HG03064 (cell line): ENCODE data around the gene HSPB6.
"Not testable (repeated sequence)": the region's sequence is repeated elsewhere in the genome, so short reads cannot be mapped to it uniquely, and the experiment has no call there.

Experiments
- ATAC-seq: cut with Tn5 transposase; IDR thresholded peaks from one replicate; pipeline ENCODE4 v1.9.1; 2021; ENCODE audit warnings: low read depth; ENCODE audit not compliant: unreplicated experiment

HSPB6 gene, protein sequence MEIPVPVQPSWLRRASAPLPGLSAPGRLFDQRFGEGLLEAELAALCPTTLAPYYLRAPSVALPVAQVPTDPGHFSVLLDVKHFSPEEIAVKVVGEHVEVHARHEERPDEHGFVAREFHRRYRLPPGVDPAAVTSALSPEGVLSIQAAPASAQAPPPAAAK

DNA sequence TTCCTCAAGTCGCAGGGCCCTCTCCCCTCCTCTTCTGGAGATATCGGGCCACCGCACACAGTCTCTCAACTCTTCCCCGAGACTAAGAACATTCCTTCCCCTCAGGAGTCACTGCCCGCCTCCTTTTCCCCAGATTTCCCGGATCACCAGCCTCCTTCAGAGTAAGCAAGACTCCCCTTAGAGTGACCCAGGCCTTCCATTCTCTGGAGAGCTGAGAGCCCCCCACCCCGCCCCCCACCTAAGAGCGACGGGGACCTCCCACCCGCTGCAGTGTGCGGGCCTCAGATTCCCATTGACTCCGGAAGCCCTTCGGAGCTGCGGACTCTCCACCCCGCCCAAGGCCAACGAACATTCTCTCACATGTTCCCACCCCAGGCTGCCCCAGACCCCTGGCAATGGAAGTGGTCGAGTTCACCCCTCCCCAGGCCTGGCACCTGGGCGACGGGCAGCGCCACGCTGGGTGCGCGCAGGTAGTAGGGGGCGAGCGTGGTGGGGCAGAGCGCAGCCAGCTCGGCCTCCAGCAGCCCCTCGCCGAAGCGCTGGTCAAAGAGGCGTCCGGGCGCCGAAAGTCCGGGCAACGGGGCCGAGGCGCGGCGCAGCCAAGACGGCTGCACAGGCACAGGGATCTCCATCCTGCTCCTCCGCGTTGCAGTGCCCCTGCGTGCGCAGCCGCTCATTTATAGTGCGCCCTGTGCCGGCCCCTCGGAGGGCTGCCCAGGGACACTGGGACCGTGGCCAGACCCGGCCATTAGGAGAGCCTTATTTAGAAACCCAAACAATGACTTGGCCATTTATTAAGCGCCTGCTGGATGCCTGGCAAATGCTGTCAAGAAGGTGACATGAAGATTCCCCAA, at the start of gene HSPB6:
HSPB6 (minus strand) TSS at position 653 of the 854 bp plus-strand sequence; CDS start at position 632, 21 bp downstream.
- ATAC-seq = no peak

GRCh38 chr19:35806597-35806996, 49.8 kb upstream of the HSPB6 start:
- ATAC-seq = no peak

DNA sequence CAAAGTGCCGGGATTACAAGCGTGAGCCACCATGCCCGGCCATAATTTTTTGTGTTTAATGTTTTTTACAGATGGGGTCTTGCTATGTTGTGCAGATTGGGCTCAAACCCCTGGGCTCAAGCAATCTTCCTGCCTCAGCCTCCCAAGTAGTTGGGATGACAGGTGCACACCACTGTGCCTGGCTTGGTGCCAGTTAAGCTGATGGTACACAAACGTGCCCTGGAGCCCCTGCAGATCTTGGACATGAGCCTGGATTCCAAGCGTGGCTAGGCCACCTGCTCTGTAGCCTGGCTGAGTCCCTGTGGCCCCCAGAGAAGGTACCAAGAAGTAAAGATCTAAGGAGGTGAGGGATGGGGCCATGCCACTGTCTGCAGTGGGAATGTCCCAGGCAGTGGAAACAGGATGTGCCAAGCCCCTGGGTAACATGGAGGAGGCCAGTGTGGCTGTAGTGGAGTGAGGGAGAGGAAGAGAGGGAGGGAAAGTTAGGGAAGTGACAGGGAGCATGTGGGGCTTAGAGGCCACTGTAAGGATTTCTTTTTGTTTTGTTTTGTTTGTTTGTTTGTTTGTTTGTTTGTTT, 48.8 kb upstream of the HSPB6 start:
- ATAC-seq = no peak

DNA sequence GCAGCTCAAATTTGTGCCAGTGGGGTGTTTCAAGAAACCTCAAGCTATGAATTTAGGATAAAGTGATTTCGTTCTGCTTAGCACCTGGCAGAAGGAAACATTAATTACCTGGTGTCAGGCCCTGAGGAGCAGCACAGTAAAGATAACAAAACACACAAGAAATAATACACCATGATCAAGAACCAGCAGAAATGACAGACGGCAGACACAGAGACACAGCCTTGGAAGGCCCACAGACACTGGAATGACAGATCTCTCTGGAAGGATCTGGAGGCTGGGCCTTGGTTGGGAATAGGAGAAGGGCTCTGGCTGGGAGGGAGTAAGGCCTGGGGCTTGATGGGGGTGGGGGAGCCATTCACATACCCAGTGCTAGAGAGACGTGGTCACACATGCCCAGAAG, 45.0 kb upstream of the HSPB6 start:
- ATAC-seq = no peak

GRCh38 chr19:35797663-35798062, 40.8 kb upstream of the HSPB6 start:
- no peak for ATAC-seq

DNA sequence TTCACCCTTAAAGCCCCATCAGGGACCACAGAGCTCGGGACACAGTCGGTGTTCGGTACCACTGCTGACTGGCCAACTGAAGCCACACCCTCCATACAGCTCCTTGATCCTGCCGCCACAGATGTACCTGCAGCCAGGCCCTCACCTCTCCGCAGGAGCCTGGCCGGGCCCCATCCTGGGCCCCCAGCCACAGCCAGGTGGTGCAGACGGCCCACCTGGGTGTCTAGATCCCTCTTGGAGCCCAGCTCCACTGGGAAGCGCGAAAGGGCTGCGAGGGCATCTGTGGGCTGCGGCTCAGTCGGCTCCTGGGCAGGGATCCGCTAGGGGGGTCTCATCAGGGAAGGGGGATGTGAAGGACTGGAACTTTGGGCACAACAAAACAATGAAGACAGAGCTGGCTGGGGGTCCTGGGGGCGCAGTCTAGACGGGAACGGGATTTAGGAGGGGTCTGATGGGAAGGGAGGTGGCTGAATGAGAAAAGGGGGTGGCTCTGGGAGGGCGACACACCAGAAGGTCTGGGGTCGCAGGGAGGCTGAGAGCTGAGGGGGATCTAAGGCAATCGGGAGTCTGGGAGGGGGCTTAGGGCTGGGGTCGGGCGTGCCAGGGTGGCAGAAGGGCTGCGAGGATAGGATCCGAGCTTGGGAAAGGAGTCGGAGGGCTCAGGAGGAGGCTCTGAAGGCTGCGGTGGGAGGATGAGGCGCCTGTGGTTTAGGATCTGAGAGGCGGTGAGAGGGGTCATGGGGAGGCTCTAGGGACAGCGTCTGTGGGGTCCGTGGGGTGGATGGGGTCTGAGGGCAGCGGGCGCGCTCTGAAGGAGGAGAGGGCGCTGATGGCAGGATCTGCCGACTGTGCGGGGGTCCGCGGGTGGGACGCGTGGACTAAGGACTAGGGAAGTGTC, 40.1 kb upstream of the HSPB6 start:
- ATAC-seq = no peak

GRCh38 chr19:35795564-35795963, 38.7 kb upstream of the HSPB6 start:
- ATAC-seq = not testable (repeated sequence)

GRCh38 chr19:35793381-35794165, 36.7 kb upstream of the HSPB6 start:
- no peak for ATAC-seq

- ATAC-seq = no peak
These were observed 36.1 kb upstream of the HSPB6 start for GRCh38 chr19:35792888-35793287.

GRCh38 chr19:35792312-35792711, 35.5 kb upstream of the HSPB6 start:
- ATAC-seq = no peak

DNA sequence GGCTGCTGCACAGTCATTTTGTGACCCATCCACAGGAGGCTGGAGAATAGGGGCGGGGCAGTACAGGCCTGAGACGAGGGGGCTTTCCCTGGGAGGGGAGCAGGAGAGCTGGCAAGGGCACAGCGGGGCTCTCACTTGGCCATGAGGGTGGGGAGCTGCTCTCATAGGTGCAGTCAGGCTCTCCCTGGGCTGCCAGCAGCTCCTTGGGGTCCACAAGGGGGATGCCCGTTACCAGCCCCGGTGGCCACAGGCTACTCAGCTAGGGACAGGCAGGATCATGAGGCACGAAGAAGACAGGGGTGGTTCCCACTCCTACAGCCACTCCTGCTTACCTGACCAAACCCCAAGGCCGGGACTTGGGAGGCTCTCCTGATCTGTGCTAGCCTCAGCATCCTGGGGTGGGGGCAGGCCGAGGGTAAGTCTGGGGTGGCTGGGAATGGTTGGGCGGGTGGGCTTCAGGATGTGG, 35.0 kb upstream of the HSPB6 start:
- no peak for ATAC-seq

DNA sequence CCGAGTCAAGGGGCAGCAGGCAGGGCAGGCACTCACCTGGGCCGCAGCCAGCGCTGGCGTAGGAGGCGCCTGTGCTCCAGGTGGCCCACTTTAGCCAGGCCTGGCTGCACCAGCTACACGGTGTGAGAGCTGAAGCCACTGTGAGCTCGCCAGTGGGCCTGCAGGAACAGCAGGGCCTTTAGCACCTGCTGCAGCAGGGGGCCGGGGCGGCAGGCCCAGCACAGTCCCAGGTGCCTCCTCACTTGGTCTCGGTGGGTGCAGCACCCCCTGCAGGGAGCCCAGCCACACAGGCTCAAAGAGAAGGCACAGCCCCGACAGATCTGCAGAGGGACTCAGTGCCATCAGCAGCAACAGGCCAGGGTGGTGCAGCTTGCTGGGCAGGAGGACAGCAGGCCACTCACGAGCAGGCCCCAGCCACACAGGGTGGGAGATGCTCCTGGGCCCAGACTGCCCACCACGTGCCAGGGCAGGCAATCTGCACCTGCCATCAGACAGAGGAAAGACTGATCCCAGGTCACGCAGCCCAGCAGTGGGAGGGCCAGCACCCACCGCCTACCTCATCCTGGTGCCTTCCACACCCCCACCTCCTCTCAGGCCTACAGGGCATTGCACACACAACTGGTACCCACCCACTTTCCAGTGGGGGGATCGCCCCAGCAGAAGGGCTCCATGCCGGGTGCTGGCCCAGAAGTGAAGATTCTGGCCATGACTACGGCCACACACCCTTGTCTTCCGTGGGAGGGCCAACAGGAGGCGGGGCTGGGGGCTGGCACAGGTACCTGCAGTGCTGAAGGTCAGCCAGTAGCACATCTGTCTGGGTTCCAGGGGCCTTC, 34.4 kb upstream of the HSPB6 start:
- no peak for ATAC-seq

DNA sequence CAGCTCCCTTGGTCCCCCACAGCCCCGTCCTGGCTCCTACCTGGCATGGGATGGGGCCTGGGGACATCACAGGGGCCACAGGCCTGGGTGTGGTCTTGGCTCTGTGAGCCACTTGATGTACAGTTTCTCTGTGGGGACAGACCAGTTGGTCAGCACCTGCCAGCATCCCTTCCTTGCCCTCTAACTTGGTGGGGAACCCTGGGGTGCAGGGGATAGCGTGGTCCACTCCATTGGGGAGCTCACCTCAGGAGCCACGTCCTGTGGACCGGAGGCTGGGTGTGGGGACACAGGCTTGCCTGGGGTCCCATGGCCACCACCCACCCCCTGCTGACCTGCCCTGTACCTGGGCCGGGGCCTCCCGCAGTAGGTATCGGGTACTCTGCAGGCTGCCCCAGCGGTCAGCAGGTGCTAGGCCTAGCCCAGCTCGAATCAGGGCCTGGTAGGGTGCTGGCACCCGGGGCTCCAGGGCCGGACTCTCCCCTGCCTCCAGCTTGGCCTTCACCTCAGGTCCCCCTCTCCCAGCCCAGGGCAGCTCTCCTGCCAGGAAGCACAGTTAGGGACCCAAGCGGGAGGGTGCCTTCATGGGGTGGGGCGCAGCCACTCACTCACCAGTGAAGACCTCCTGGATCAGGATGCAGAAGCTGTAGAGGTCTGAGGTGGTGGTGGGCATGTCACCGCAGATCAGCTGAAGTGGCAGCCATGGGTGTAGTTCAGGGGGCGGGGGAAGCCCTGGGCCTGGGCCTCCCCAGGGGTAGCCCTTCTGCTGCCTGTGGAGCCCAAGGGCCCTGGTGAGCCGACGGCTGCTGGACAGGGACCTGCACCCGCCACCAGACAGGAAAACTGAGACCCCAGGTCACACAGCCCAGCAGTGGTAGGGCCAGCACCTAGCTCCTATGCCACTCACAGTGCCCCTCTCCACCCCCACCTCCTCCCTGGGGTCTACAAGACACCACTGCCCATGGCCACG, 33.4 kb upstream of the HSPB6 start:
- ATAC-seq = no peak

GRCh38 chr19:35789195-35789977, 32.6 kb upstream of the HSPB6 start:
- no peak for ATAC-seq

DNA sequence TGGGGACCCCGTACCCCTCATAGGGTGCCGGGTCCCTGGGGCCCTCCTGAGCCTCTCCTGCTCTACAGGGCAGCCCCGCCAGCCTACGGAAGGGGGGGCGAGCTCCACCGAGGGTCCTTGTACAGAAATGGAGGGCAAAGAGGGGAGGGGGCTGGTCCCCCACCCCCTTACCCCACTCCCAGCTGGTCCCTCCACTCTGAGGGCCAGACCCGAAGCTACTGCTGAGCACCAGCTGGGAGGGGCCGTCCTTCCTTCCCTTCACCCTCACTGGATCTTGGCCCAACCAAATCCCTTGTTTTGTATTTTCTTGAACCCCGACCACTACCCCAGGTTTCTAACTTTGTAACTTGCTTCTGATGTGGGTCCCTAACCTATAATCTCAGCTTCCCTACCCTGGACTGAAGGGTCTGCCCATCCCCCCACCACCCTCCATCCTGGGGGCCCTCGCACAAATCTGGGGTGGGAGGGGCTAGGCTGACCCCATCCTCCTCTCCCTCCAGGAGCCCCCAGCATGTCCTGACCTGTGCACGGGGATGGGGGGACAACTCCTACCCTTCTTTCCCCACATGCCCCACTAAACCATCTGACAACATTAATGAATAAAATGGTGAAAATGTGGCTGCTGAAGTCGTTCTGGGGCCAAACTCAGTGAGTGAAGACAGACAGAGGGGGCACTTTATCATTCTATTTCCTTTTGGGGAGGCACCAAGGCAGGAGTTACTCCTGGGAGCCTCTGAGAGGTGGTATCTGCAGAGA, 31.6 kb upstream of the HSPB6 start:
- ATAC-seq = no peak

- ATAC-seq = no peak
These were observed 30.5 kb upstream of the HSPB6 start for GRCh38 chr19:35787227-35787799.
